HG03460 (cell line): ENCODE data around the gene EPS8L3.
"Not testable (repeated sequence)": the region's sequence is repeated elsewhere in the genome, so short reads cannot be mapped to it uniquely, and the experiment has no call there.

Experiments
- ATAC-seq: cut with Tn5 transposase; IDR thresholded peaks from one replicate; pipeline ENCODE4 v1.9.1; 2021; ENCODE audit not compliant: unreplicated experiment

The EPS8L3 gene

GRCh38 chr1:109713636-109714035, 50.1 kb downstream of the EPS8L3 start:
- ATAC-seq: no peak

- no peak for ATAC-seq
Measured at GRCh38 chr1:109712321-109712864, 51.3 kb downstream of the EPS8L3 start.

GRCh38 chr1:109711593-109712320, 52.0 kb downstream of the EPS8L3 start, which contains the start of gene GSTM5:
Gene GSTM5 (plus strand): TSS chr1:109712251. CDS start chr1:109712313, 62 bp downstream.
- not testable (repeated sequence) for ATAC-seq

- not testable (repeated sequence) for ATAC-seq
Measured at GRCh38 chr1:109709822-109710221, 53.9 kb downstream of the EPS8L3 start.

GRCh38 chr1:109708949-109709348, 54.8 kb downstream of the EPS8L3 start:
- ATAC-seq: not testable (repeated sequence)

- ATAC-seq: no peak
Measured at GRCh38 chr1:109705411-109705810, 58.3 kb downstream of the EPS8L3 start.

- no peak for ATAC-seq
Measured at GRCh38 chr1:109704173-109704572, 59.5 kb downstream of the EPS8L3 start.

- ATAC-seq: not testable (repeated sequence)
Measured at GRCh38 chr1:109702940-109703339, 60.8 kb downstream of the EPS8L3 start.
